Measurements from ENCODE around the gene CLCN3. TPM values are rescaled to one million over a fixed set of nuclear protein-coding genes. Genes with fewer than 3 reads are reported as not detected.

Gene CLCN3
- total and polyA plus RNA-seq, 2 of the 13 experiments (the other 11 are each of a cell fraction or from before 2014, with no cell fraction given) = 13.6 to 23.7 TPM

- in situ Hi-C loops (cut with HindIII; ENCODE audit: extremely low pct_ligation_motif_present, low pct_unique_long_range_greater_than_20kb) = no loop called here
Measured at GRCh38 chr4:169758401-169758962, 138.1 kb downstream of the CLCN3 start.

More at GRCh38 chr4:169758401-169758962, 138.1 kb downstream of the CLCN3 start:
- ChIA-PET CTCF (ENCODE audit: low intra/inter-chr PET ratio, low total read pairs) (no interaction called here), POLR2A (no interaction called here)
- Histone ChIP-seq H3K36me3 (replicated peaks in 1 of 2; ENCODE audit: control insufficient read depth in 1 of 2, insufficient read depth in 2 of 2, low read length in 2 of 2) (no peaks in the 10 kb centered on the region), H3K79me2 (ENCODE audit: insufficient read depth, low read length) (no peaks in the 10 kb centered on the region), H3K27me3 (ENCODE audit: control insufficient read depth in 1 of 2, insufficient read depth in 2 of 2, low read length in 2 of 2) (no peaks in the 10 kb centered on the region; a peak in 1 of 5 replicates), H3K4me3 (replicated peaks in 1 of 3; ENCODE audit: insufficient read depth in 1 of 3, low read depth in 2 of 3, low read length in 3 of 3) (peak overlapping the region in 2 of 3 experiments; percentile 76 to 85; a peak in 2 of 6 replicates), H3K4me2 (ENCODE audit: low read depth, low read length) (peak overlapping the region; percentile 78), H3K4me1 (ENCODE audit: insufficient read depth, low read length) (peaks cover 14% of the 10 kb centered on the region), H2AFZ (ENCODE audit: low read length) (peak overlapping the region; percentile 54), H3K27ac (ENCODE audit: extremely low read length, insufficient read depth, low read length) (no peak overlapping the region), H3K9me3 (ENCODE audit: low read length) (no peaks in the 10 kb centered on the region), H4K20me1 (ENCODE audit: insufficient read depth, low read length) (no peaks in the 10 kb centered on the region), H3K9ac (ENCODE audit: insufficient read depth, low read depth, low read length) (no peak overlapping the region)
- no peak for DNase-seq (ENCODE audit: low spot score)
- intact Hi-C loops (cut with micrococcal nuclease; ENCODE audit: unreplicated experiment) = loop anchor here (5.0 kb wide), 1 partner anchor 269 kb away; the partner anchor contains the start of gene MFAP3L
- 80% methylated on average over 11 of the region's 11 CpGs for WGBS (ENCODE audit: low lambda C conversion rate)
- FAIRE-seq = no peak
- no peak for ATAC-seq
- BruUV-seq (replicated peaks) = no TSS peak
- TF ChIP-seq MLXIP (CRISPR knock-in tag; IDR thresholded peaks at IDR 0.05; ENCODE audit: borderline replicate concordance) = no peak
- TF ChIP-seq CREM (IDR thresholded peaks at IDR 0.05) = no peak
- TF ChIP-seq CREM (CRISPR knock-in tag; IDR thresholded peaks at IDR 0.05) = no peak
- TF ChIP-seq, protein P1, sequence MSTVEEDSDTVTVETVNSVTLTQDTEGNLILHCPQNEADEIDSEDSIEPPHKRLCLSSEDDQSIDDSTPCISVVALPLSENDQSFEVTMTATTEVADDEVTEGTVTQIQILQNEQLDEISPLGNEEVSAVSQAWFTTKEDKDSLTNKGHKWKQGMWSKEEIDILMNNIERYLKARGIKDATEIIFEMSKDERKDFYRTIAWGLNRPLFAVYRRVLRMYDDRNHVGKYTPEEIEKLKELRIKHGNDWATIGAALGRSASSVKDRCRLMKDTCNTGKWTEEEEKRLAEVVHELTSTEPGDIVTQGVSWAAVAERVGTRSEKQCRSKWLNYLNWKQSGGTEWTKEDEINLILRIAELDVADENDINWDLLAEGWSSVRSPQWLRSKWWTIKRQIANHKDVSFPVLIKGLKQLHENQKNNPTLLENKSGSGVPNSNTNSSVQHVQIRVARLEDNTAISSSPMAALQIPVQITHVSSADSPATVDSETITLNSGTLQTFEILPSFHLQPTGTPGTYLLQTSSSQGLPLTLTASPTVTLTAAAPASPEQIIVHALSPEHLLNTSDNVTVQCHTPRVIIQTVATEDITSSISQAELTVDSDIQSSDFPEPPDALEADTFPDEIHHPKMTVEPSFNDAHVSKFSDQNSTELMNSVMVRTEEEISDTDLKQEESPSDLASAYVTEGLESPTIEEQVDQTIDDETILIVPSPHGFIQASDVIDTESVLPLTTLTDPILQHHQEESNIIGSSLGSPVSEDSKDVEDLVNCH (CRISPR knock-in tag; IDR thresholded peaks at IDR 0.05) = no peak
- TF ChIP-seq RARG (CRISPR knock-in tag; IDR thresholded peaks at IDR 0.05; ENCODE audit: low read depth) = no peak
- TF ChIP-seq ZNF367 (CRISPR knock-in tag; IDR thresholded peaks at IDR 0.05; ENCODE audit: borderline replicate concordance) = no peak
- TF ChIP-seq ZNF841 (CRISPR knock-in tag; IDR thresholded peaks at IDR 0.05; ENCODE audit: borderline replicate concordance) = no peak
- no peak for TF ChIP-seq ZNF790 (CRISPR knock-in tag; IDR thresholded peaks at IDR 0.05; ENCODE audit: borderline replicate concordance)
- TF ChIP-seq ZNF383 (CRISPR knock-in tag; IDR thresholded peaks at IDR 0.05; ENCODE audit: borderline replicate concordance) = no peak
- TF ChIP-seq ZNF33B (CRISPR knock-in tag; IDR thresholded peaks at IDR 0.05) = no peak
- no peak for TF ChIP-seq ZNF547 (CRISPR knock-in tag; IDR thresholded peaks at IDR 0.05)
- no peak for TF ChIP-seq KDM5A (IDR thresholded peaks at IDR 0.05; ENCODE audit: borderline replicate concordance, low read length)
- no peak for TF ChIP-seq FOXM1 (CRISPR knock-in tag; IDR thresholded peaks at IDR 0.05)
- no peak for TF ChIP-seq ZNF232 (CRISPR knock-in tag; IDR thresholded peaks at IDR 0.05; ENCODE audit: borderline replicate concordance)
- no peak for TF ChIP-seq ZNF557 (CRISPR knock-in tag; IDR thresholded peaks at IDR 0.05)
- no peak for TF ChIP-seq ZFP37 (CRISPR knock-in tag; IDR thresholded peaks at IDR 0.05; ENCODE audit: borderline replicate concordance)
- no peak for TF ChIP-seq TP53 (CRISPR knock-in tag; conservative IDR thresholded peaks at IDR 0.05)
- no peak for TF ChIP-seq ZBTB1 (CRISPR knock-in tag; IDR thresholded peaks at IDR 0.05; ENCODE audit: borderline replicate concordance)
- TF ChIP-seq SP140L (CRISPR knock-in tag; IDR thresholded peaks at IDR 0.05; ENCODE audit: borderline replicate concordance) = no peak
- no peak for TF ChIP-seq TBL1XR1 (IDR thresholded peaks at IDR 0.05; ENCODE audit: borderline replicate concordance, low read length, partially characterized antibody)
- TF ChIP-seq TCF7 (IDR thresholded peaks at IDR 0.05; ENCODE audit: low read depth) = no peak

Measured in HepG2 (cell line).